Neural progenitor cell (in vitro differentiated cells): Measurements from ENCODE around the gene ADD3. TPM values are rescaled to one million over a fixed set of nuclear protein-coding genes. Genes with fewer than 3 reads are reported as not detected.

Source experiments
- DNase-seq: peaks from one replicate; pipeline ENCODE4 v3.0.0-alpha.2; 2016; ENCODE audit warnings: low spot score
- H2AFZ ChIP-seq: fragments of 200-600 bp; sonication (generic); replicated peaks from 2 replicates; pipeline ENCODE4 v1.6.1; 2016; ENCODE audit warnings: antibody characterized with exemption
- H3F3A ChIP-seq: fragments of 200-600 bp; sonication (generic); 2 replicates; pipeline ENCODE4 v1.6.1; 2016; ENCODE audit warnings: antibody characterized with exemption, low read depth
- H3K27ac ChIP-seq: fragments of 200-600 bp; sonication (generic); 2 replicates; pipeline ENCODE4 v1.5.1; 2016; ENCODE audit warnings: mild to moderate bottlenecking
- H3K27me3 ChIP-seq: fragments of 200-600 bp; sonication (generic); 2 replicates; pipeline ENCODE4 v1.6.1; 2016; ENCODE audit warnings: mild to moderate bottlenecking, moderate library complexity
- H3K36me3 ChIP-seq: fragments of 200-600 bp; sonication (generic); 2 replicates; pipeline ENCODE4 v1.5.1; 2016
- H3K4me1 ChIP-seq: fragments of 200-600 bp; sonication (generic); 2 replicates; pipeline ENCODE4 v1.6.1; 2016; ENCODE audit warnings: mixed run types
- H3K4me2 ChIP-seq: fragments of 200-600 bp; sonication (generic); 2 replicates; pipeline ENCODE4 v1.6.1; 2016
- H3K4me3 ChIP-seq: fragments of 200-600 bp; sonication (generic); 2 replicates; pipeline ENCODE4 v1.5.1; 2016
- H3K79me2 ChIP-seq: fragments of 200-600 bp; sonication (generic); 2 replicates; pipeline ENCODE4 v1.6.1; 2016; ENCODE audit warnings: low read depth
- H3K9ac ChIP-seq: fragments of 200-600 bp; sonication (generic); 2 replicates; pipeline ENCODE4 v1.6.1; 2016
- H3K9me3 ChIP-seq: fragments of 200-600 bp; sonication (generic); 2 replicates; pipeline ENCODE4 v1.5.1; 2016; ENCODE audit warnings: low read depth
- H4K20me1 ChIP-seq: fragments of 200-600 bp; sonication (generic); 2 replicates; pipeline ENCODE4 v1.6.1; 2016; ENCODE audit warnings: low read depth
- H3K27ac Mint-ChIP-seq: 3 replicates; pipeline ENCODE4 v1.8.0; 2021; ENCODE audit warnings: mixed read lengths
- H3K27me3 Mint-ChIP-seq: 2 replicates; pipeline ENCODE4 v1.8.0; 2022; ENCODE audit warnings: low read depth, mild to moderate bottlenecking, inconsistent platforms, moderate library complexity, mixed read lengths; ENCODE audit not compliant: insufficient read depth
- H3K36me3 Mint-ChIP-seq: 3 replicates; pipeline ENCODE4 v1.8.0; 2021; ENCODE audit warnings: mixed read lengths
- H3K4me1 Mint-ChIP-seq: 3 replicates; pipeline ENCODE4 v1.8.0; 2021; ENCODE audit warnings: mixed read lengths
- H3K4me3 Mint-ChIP-seq: 3 replicates; pipeline ENCODE4 v1.8.0; 2021; ENCODE audit warnings: mild to moderate bottlenecking, moderate library complexity, mixed read lengths
- H3K9me3 Mint-ChIP-seq: 3 replicates; pipeline ENCODE4 v1.8.0; 2020; ENCODE audit warnings: mixed read lengths
- EZH2 ChIP-seq: fragments of 200-600 bp; sonication (generic); IDR thresholded peaks from 2 replicates; pipeline ENCODE4 v1.6.1; 2017; ENCODE audit warnings: antibody characterized with exemption, mild to moderate bottlenecking, moderate library complexity
- EZH2phosphoT487 ChIP-seq: fragments of 200-600 bp; sonication (generic); IDR thresholded peaks from 2 replicates; pipeline ENCODE4 v1.6.1; 2017; ENCODE audit warnings: antibody characterized with exemption
- total RNA-seq: library from RNA; depleted of rRNA; stranded (reverse); fragments of >200 nt; gene quantifications from 2 replicates; pipeline ENCODE4 v1.2.3, GENCODE V29; 2015; ENCODE audit warnings: low replicate concordance
- TF ChIP-seq, protein P1 (sequence below): fragments of 200-600 bp; sonication (generic); IDR thresholded peaks from 2 replicates; pipeline ENCODE4 v1.5.1; 2017; ENCODE audit warnings: antibody characterized with exemption, mild to moderate bottlenecking

ADD3 gene, protein sequence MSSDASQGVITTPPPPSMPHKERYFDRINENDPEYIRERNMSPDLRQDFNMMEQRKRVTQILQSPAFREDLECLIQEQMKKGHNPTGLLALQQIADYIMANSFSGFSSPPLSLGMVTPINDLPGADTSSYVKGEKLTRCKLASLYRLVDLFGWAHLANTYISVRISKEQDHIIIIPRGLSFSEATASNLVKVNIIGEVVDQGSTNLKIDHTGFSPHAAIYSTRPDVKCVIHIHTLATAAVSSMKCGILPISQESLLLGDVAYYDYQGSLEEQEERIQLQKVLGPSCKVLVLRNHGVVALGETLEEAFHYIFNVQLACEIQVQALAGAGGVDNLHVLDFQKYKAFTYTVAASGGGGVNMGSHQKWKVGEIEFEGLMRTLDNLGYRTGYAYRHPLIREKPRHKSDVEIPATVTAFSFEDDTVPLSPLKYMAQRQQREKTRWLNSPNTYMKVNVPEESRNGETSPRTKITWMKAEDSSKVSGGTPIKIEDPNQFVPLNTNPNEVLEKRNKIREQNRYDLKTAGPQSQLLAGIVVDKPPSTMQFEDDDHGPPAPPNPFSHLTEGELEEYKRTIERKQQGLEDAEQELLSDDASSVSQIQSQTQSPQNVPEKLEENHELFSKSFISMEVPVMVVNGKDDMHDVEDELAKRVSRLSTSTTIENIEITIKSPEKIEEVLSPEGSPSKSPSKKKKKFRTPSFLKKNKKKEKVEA
- total RNA-seq, result 202 and 345 TPM in 2 replicates

DNA sequence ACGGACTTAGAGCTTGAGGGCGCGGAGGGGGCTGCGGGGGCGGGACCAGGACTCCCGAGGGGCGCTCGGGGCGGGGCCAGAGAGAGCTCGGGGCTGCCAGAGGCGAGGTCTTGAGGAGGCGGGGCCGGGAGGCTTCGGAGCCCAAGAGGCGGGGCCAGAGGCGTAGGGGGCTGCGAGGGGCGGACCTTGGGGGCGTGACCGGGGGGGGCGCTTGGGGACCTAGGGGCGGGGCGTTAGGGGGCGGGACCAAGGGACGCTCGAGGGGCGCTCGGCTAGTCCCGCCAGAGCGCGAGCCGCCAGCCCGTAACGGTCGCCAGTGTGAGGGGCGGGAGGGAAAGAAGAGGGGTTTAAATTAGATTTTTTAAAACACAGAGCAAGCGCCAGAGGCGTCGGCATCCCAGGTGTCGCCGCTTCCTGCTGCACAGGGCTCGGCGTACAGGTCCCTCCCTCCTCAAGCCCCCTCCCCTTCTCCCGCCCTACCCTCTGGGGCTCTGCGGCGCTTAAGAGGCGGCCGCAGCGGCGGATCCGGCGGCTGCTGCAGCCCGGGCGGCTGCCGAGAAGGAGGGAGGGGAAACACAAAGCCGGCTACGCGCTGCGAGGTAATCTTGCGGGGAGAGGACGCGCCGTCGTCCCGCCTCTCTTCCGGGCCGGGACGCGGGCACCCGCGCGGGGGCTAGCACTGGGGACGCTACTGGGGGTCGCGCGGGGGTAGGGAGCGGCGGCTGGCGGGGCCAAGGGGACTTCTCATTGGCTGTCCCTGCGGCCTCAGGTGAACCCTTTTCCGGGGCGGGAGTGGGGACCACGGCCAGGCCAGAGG, at the start of gene ADD3:
TSS of gene ADD3 (plus strand) at position 284 of the 817 bp plus-strand sequence. CDS start 92,670 bp downstream, outside the sequence.
- H3K9me3 Mint-ChIP-seq, result no peaks in the 10 kb centered on the region
- Histone ChIP-seq H3K79me2 (peaks cover 46% of the 10 kb centered on the region), H3K9ac (peak within 1 kb of the TSS; percentile 49), H3F3A (peaks cover 46% of the 10 kb centered on the region), H3K36me3 (no peaks in the 10 kb centered on the region), H3K4me2 (peak within 1 kb of the TSS; percentile 97), H3K9me3 (no peaks in the 10 kb centered on the region), H3K4me1 (peaks cover 56% of the 10 kb centered on the region), H4K20me1 (peaks cover 43% of the 10 kb centered on the region), H3K27me3 (peaks cover 16% of the 10 kb centered on the region), H2AFZ (peak within 1 kb of the TSS; percentile 75), H3K4me3 (peak within 1 kb of the TSS; percentile 89), H3K27ac (peak within 1 kb of the TSS; percentile 91)
- H3K4me1 Mint-ChIP-seq, result peaks cover 55% of the 10 kb centered on the region
- TF ChIP-seq EZH2, result no peak
- no peak within 1 kb of the TSS for H3K27ac Mint-ChIP-seq
- H3K4me3 Mint-ChIP-seq, result peak within 1 kb of the TSS; percentile 95
- DNase-seq, result peak; percentile 100
- no peaks in the 10 kb centered on the region for H3K36me3 Mint-ChIP-seq
- no peaks in the 10 kb centered on the region for H3K27me3 Mint-ChIP-seq

DNA sequence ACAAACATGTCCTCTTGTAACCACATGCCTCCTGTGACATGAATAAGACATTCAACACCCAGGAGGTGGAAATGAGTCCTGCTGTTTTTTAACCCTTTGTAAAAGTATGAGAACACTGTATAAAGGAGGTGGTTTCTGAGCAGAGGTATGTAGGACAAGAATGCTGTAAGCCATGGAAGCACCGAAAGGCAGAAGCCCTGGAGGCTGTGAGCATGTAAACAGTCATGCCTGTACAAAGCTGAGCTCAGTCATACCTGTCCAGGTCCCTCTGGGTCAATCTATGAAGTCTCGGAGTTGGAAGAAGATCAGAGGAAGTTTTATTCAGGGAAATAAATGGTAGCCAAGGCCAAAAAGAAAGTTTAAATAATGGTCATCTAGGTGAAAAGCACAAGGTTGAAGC, 49.7 kb upstream of the ADD3 start:
- no peaks in the 10 kb centered on the region for H3F3A ChIP-seq
- no peaks in the 10 kb centered on the region for H3K27me3 ChIP-seq
- H3K9ac ChIP-seq, result no peak overlapping the region
- no peak overlapping the region for H2AFZ ChIP-seq
- H3K4me3 ChIP-seq, result no peak overlapping the region
- peaks cover 5% of the 10 kb centered on the region for H3K27me3 Mint-ChIP-seq
- H4K20me1 ChIP-seq, result no peaks in the 10 kb centered on the region
- H3K36me3 Mint-ChIP-seq, result no peaks in the 10 kb centered on the region
- no peaks in the 10 kb centered on the region for H3K9me3 Mint-ChIP-seq
- no peak overlapping the region for H3K4me3 Mint-ChIP-seq
- H3K79me2 ChIP-seq, result no peaks in the 10 kb centered on the region
- no peak overlapping the region for H3K27ac Mint-ChIP-seq
- peaks cover 45% of the 10 kb centered on the region for H3K4me1 Mint-ChIP-seq
- no peak overlapping the region for H3K4me2 ChIP-seq
- H3K36me3 ChIP-seq, result no peaks in the 10 kb centered on the region
- no peak for TF ChIP-seq EZH2
- TF ChIP-seq EZH2phosphoT487, result no peak
- no peak overlapping the region for H3K27ac ChIP-seq
- no peaks in the 10 kb centered on the region for H3K9me3 ChIP-seq
- no peak for DNase-seq
- H3K4me1 ChIP-seq, result peaks cover 21% of the 10 kb centered on the region

GRCh38 chr10:109959259-109960145, 48.3 kb upstream of the ADD3 start:
- H3K27ac Mint-ChIP-seq, result peak overlapping the region; percentile 61

More at GRCh38 chr10:109959259-109960145, 48.3 kb upstream of the ADD3 start:
- Histone ChIP-seq H3K9me3 (no peaks in the 10 kb centered on the region), H3K27ac (no peak overlapping the region), H3F3A (no peaks in the 10 kb centered on the region), H3K27me3 (no peaks in the 10 kb centered on the region), H3K4me1 (peaks cover 21% of the 10 kb centered on the region), H2AFZ (no peak overlapping the region), H3K9ac (no peak overlapping the region), H3K79me2 (no peaks in the 10 kb centered on the region), H3K36me3 (no peaks in the 10 kb centered on the region), H3K4me3 (no peak overlapping the region), H3K4me2 (no peak overlapping the region), H4K20me1 (no peaks in the 10 kb centered on the region)
- TF ChIP-seq, protein P1, sequence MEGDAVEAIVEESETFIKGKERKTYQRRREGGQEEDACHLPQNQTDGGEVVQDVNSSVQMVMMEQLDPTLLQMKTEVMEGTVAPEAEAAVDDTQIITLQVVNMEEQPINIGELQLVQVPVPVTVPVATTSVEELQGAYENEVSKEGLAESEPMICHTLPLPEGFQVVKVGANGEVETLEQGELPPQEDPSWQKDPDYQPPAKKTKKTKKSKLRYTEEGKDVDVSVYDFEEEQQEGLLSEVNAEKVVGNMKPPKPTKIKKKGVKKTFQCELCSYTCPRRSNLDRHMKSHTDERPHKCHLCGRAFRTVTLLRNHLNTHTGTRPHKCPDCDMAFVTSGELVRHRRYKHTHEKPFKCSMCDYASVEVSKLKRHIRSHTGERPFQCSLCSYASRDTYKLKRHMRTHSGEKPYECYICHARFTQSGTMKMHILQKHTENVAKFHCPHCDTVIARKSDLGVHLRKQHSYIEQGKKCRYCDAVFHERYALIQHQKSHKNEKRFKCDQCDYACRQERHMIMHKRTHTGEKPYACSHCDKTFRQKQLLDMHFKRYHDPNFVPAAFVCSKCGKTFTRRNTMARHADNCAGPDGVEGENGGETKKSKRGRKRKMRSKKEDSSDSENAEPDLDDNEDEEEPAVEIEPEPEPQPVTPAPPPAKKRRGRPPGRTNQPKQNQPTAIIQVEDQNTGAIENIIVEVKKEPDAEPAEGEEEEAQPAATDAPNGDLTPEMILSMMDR, result no peak
- TF ChIP-seq EZH2 (no peak), EZH2phosphoT487 (no peak)
- no peak for DNase-seq
- Mint-ChIP-seq H3K4me3 (no peak overlapping the region), H3K4me1 (peaks cover 50% of the 10 kb centered on the region), H3K9me3 (no peaks in the 10 kb centered on the region), H3K27me3 (peaks cover 10% of the 10 kb centered on the region), H3K36me3 (no peaks in the 10 kb centered on the region)
